Endothelial cell of hepatic sinusoid (primary cell): ENCODE data around the gene OR5K3.
"Not testable (repeated sequence)": the region's sequence is repeated elsewhere in the genome, so short reads cannot be mapped to it uniquely, and the experiment has no call there.

Source experiments
- in situ Hi-C: cut with HindIII; loops from 2 replicates; pipeline ENCODE4 v1.10.0; 2017; ENCODE audit warnings: low sequenced_read_pairs

The OR5K3 gene, protein sequence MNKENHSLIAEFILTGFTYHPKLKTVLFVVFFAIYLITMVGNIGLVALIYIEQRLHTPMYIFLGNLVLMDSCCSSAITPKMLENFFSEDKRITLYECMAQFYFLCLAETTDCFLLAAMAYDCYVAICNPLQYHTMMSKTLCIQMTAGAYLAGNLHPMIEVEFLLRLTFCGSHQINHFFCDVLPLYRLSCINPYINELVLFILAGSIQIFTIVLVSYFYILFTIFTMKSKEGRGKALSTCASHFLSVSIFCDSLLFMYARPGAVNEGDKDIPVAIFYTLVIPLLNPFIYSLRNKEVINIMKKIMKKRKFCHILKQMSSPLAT

GRCh38 chr3:98390366-98390765 is at the start of gene OR5K3:
Gene OR5K3, plus strand, starts transcription at chr3:98390666. Its CDS starts 0 bp downstream, at chr3:98390666.
- in situ Hi-C loops = loop anchor here (5.0 kb wide), 1 partner anchor 62 kb away; no protein-coding TSS in a partner anchor

GRCh38 chr3:98341758-98342157 is 48.7 kb upstream of the OR5K3 start:
- in situ Hi-C loops = no loop called here

DNA sequence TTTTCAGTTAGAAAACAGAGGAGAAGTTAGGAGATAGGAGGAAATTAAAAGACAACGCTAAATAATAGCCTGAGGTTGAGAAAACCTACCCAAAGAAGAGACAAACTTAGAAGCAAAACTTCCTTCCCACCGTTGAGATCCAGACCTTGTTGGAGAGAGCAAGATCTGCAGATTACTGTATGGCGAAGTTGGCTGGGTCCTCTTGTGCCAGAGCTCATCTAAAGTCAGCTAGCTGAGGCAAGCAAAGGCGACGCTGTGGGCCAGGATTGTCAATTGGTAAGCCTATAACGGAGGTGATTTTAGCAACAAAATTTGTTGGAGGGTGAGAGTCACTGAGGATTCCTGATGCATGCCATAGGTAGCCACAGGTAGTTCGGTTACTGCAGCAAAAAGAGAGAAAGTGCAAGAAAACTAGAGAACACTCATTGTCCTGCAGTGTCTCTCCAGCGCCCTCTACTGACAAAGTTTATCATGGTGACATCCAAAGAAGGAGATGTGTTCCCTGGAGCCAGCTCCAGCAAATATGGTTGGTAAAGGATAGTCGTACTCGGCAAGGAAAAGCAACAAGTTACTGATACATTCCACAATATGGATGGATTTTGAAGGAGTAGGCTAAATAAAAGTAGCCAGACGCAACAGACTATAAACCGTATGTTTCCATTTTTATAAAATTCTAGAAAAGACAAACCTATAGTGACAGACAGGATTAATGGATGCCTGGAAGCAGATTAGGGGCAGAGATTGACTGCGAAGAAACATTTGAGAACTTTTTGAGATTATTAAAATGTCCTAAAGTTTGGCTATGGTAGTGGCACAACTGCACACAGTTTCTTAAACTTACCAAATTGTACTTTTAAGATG is 46.6 kb upstream of the OR5K3 start:
- in situ Hi-C loops = no loop called here

- in situ Hi-C loops = no loop called here
Measured at GRCh38 chr3:98350082-98350481, 40.4 kb upstream of the OR5K3 start.

- in situ Hi-C loops = no loop called here
Measured at GRCh38 chr3:98353554-98353953, 36.9 kb upstream of the OR5K3 start, which contains the start of gene OR5K4. Gene OR5K4, plus strand, starts transcription at chr3:98353854. Its CDS starts 0 bp downstream, at chr3:98353854.

DNA sequence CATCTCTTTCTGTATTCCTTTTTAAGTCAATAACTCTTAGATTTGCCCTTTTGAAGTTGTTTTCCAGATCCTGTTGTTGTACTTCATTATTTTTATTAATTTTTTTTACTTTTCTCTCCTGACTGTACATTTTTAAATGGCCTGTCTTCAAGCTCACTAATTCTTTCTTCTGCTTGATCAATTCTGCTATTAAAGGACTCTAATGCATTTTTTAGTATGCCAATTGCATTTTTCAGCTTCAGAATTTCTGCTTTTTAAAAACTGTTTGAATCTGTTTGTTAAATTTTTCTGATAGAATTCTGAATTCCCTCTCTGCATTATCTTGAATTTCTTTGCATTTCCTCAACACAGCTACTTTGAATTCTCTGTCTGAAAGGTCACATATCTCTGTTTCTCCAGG is 31.2 kb upstream of the OR5K3 start:
- in situ Hi-C loops = no loop called here

GRCh38 chr3:98359993-98360675 is 30.3 kb upstream of the OR5K3 start:
- in situ Hi-C loops = no loop called here

DNA sequence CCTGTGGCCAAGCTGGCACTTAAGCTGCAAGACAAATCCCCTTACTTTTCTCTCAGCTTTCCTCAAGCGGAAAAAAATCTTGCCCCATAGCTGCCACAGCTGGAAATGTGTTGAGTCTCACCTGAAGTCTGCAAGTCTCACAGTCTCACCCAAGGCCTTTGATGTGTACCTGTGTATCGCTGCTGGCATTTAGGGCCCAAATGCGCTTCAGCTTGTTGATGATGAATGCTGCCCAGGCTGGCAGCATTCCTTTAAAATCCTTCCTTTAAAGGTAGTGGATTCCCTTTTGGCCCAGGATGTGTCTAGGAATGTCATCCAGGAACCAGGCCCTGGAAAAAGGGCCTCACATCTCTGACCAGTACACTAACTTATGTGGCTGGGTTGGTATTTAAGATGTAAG is 29.8 kb upstream of the OR5K3 start:
- in situ Hi-C loops = no loop called here

- in situ Hi-C loops = no loop called here
Measured at GRCh38 chr3:98361289-98361688, 29.2 kb upstream of the OR5K3 start.

GRCh38 chr3:98367464-98368246 is 22.8 kb upstream of the OR5K3 start:
- in situ Hi-C loops = no loop called here

- in situ Hi-C loops = no loop called here
Measured at GRCh38 chr3:98371186-98371585, 19.3 kb upstream of the OR5K3 start.

- in situ Hi-C loops = no loop called here
Measured at GRCh38 chr3:98371853-98372252, 18.6 kb upstream of the OR5K3 start.

DNA sequence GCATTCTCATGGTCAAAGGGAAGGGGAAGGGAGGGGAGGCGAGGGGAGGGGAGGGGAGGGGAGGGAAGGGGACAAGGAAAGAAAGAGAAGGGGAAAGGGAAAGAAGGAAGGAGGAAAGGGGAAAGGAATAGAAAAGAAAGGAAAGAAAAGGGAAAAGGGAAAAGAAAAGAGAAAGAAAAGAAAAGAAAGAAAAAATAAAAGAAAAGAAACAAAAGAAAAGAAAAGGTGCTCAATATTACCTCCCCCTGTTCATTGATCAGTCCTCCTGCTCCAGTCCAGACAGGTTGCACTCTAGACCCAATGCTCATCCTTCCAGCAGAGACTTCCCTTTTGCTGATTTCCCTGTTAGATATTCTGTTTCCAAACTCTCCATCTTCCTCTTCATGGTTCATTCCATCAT is 18.0 kb upstream of the OR5K3 start:
- in situ Hi-C loops = no loop called here

DNA sequence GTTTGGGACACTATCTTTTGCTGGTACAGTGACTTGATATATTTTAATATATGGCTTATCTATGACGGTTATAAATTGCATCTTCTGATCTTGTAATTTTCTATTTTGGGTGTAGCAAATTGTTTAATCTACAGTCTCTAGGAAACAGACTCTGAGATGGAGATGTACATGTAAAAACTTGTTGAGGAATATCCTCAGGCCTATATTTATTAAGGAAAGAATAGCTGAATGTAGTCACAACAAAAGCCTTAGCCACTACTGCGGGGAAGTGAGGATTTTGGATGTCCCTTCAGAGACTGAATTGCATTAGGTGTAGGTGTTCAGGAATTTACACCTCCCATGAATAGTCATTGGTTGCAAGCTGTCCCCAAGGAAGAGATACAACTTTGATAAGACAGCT is 13.8 kb upstream of the OR5K3 start:
- in situ Hi-C loops = no loop called here

GRCh38 chr3:98388147-98388546 is 2.3 kb upstream of the OR5K3 start:
- in situ Hi-C loops = no loop called here

DNA sequence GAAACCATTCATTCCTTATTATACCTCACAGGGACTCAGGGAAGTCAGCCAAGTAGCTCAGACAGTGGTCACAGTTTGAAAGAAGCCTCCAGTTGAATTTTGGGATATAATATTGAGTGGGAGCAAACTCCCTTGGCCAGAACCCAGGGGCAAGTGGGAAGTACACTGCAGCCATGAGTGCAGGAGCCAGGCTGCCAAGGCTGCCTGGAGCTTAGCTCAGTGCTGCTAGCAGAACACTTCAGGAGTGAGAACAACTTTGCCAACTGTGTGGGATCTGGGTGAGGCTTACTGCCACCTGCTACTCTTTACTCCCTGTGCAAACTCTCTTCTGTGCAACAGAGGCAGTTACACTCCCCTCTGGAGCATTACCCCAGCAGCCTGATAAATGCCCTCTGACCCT is 4.6 kb downstream of the OR5K3 start:
- in situ Hi-C loops = no loop called here

- in situ Hi-C loops = not testable (repeated sequence)
Measured at GRCh38 chr3:98396482-98396881, 6.0 kb downstream of the OR5K3 start.

DNA sequence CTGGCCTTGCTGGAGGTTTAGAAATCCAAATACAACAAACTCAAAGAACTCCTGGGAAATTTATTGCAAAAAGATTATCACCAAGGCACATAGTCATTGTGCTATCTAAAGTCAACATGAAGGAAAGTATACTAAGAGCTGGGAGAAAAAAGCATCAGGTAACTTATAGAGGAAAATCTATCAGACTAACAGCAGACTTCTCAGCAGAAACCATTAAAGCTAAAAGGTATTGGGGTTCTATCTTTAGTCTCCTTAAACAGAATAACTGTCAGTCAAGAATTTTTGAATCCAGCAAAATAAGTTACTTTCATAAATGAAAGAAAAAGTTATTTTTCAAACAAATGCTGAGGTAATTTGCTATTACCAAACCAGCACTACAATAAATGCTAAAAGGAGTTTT is 8.0 kb downstream of the OR5K3 start:
- in situ Hi-C loops = no loop called here

DNA sequence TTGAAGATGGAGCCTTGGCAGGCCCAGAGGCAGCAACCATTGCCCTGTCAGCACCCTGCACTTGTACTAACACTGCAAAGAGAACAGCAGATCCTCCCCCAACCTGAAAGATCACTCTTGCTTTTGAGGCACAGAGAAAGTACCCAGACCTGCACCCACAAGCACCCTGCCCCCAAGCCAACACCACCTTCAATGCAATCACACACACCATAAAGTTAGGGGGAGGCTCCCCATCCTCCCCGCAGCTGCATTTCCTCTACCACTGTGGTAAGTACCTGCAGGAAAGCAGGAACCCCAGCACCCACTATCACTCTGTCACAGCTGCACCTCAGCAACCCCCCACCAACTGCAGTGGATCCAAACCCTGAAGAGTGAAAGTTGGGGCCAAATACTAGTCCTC is 12.0 kb downstream of the OR5K3 start:
- in situ Hi-C loops = no loop called here

DNA sequence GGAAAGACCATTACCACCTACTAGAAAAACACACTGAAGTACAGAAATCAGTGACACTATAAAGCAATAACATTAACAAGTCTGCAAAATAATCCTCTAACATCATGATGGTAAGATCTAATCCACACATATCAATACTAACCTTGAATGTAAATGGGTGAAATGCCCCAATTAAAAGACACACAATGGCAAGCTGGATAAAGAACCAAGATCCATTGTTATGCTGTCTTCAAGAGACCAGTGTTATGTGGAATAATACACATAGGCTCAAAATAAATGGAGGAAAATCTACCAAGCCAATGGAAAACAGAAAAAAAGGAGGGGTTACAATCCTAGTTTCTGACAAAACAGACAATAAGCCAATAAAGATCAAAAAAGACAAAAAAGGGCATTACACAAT is 13.5 kb downstream of the OR5K3 start:
- in situ Hi-C loops = no loop called here

- in situ Hi-C loops = no loop called here
Measured at GRCh38 chr3:98406034-98406433, 15.6 kb downstream of the OR5K3 start.
